H9 (cell line): ENCODE data around the gene SIL1. TPM values are rescaled to one million over a fixed set of nuclear protein-coding genes. Genes with fewer than 3 reads are reported as not detected.

ENCODE experiments used
- DNase-seq: peaks from one replicate; pipeline ENCODE4 v3.0.0-alpha.2; 2017
- H2AFZ ChIP-seq: one replicate; pipeline ENCODE4 v1.6.1; 2013; ENCODE audit warnings: mild to moderate bottlenecking, low read length, control low read depth, moderate library complexity
- H2AK5ac ChIP-seq: 2 replicates; pipeline ENCODE4 v1.6.1; 2013; ENCODE audit warnings: low read length, control low read depth, mixed read lengths; ENCODE audit not compliant: insufficient read length
- H2BK120ac ChIP-seq: one replicate; pipeline ENCODE4 v1.6.1; 2013; ENCODE audit warnings: low read depth, mild to moderate bottlenecking, low read length, control low read depth, inconsistent platforms; ENCODE audit not compliant: poor library complexity, severe bottlenecking
- H2BK12ac ChIP-seq: 2 replicates; pipeline ENCODE4 v1.6.1; 2013; ENCODE audit warnings: low read length, control low read depth, mixed read lengths, low read depth; ENCODE audit not compliant: insufficient read length
- H2BK15ac ChIP-seq: 2 replicates; pipeline ENCODE4 v1.6.1; 2013; ENCODE audit warnings: low read depth, low read length, control low read depth
- H2BK20ac ChIP-seq: one replicate; pipeline ENCODE4 v1.6.1; 2013; ENCODE audit warnings: low read depth, mild to moderate bottlenecking, low read length, control low read depth, inconsistent platforms; ENCODE audit not compliant: poor library complexity, severe bottlenecking
- H2BK5ac ChIP-seq: 2 replicates; pipeline ENCODE4 v1.6.1; 2013; ENCODE audit warnings: low read length, control low read depth, mixed read lengths; ENCODE audit not compliant: insufficient read length
- H3K14ac ChIP-seq: 2 replicates; pipeline ENCODE4 v1.6.1; 2013; ENCODE audit warnings: low read length, control low read depth; ENCODE audit not compliant: insufficient read depth
- H3K18ac ChIP-seq: 2 replicates; pipeline ENCODE4 v1.6.1; 2013; ENCODE audit warnings: low read depth, mild to moderate bottlenecking, mixed read lengths, low read length, control low read depth; ENCODE audit not compliant: insufficient read length
- H3K23ac ChIP-seq: 2 replicates; pipeline ENCODE4 v1.6.1; 2013; ENCODE audit warnings: low read length, control low read depth, mixed read lengths, low read depth; ENCODE audit not compliant: insufficient read length
- H3K23me2 ChIP-seq: 2 replicates; pipeline ENCODE4 v1.6.1; 2013; ENCODE audit warnings: low read depth, mild to moderate bottlenecking, mixed read lengths, low read length, control low read depth; ENCODE audit not compliant: insufficient read length, poor library complexity, severe bottlenecking
- H3K27ac ChIP-seq: 2 replicates; pipeline ENCODE4 v1.5.1; 2013; ENCODE audit warnings: low read length, control low read depth, mixed read lengths, low read depth; ENCODE audit not compliant: insufficient read length
- H3K27me3 ChIP-seq: 2 replicates; pipeline ENCODE4 v1.6.1; 2013; ENCODE audit warnings: low read length, control low read depth, inconsistent platforms; ENCODE audit not compliant: insufficient read depth
- H3K4ac ChIP-seq: 2 replicates; pipeline ENCODE4 v1.6.1; 2013; ENCODE audit warnings: low read depth, mild to moderate bottlenecking, control low read depth, inconsistent platforms, low read length, moderate library complexity
- H3K4me1 ChIP-seq: 2 replicates; pipeline ENCODE4 v1.6.1; 2013; ENCODE audit warnings: low read length, control low read depth, inconsistent platforms; ENCODE audit not compliant: insufficient read depth
- H3K4me2 ChIP-seq: 2 replicates; pipeline ENCODE4 v1.6.1; 2013; ENCODE audit warnings: low read length, control low read depth, mixed read lengths; ENCODE audit not compliant: insufficient read length, insufficient read depth
- H3K56ac ChIP-seq: 2 replicates; pipeline ENCODE4 v1.6.1; 2013; ENCODE audit warnings: low read depth, mild to moderate bottlenecking, mixed read lengths, low read length, control low read depth; ENCODE audit not compliant: insufficient read length
- H3K79me1 ChIP-seq: 2 replicates; pipeline ENCODE4 v1.6.1; 2013; ENCODE audit warnings: low read depth, mild to moderate bottlenecking, moderate library complexity, low read length, control low read depth, inconsistent platforms; ENCODE audit not compliant: insufficient read depth, poor library complexity, severe bottlenecking
- H3K79me2 ChIP-seq: 2 replicates; pipeline ENCODE4 v1.6.1; 2013; ENCODE audit warnings: low read length, control low read depth, inconsistent platforms; ENCODE audit not compliant: insufficient read depth
- H3K9ac ChIP-seq: 2 replicates; pipeline ENCODE4 v1.6.1; 2013; ENCODE audit warnings: low read length, control low read depth, mixed read lengths; ENCODE audit not compliant: insufficient read length; ENCODE audit errors: extremely low read depth
- H3K9me3 ChIP-seq: one replicate; pipeline ENCODE4 v1.6.1; 2013; ENCODE audit warnings: low read depth, low read length, inconsistent platforms; ENCODE audit not compliant: control insufficient read depth
- H3T11ph ChIP-seq: one replicate; pipeline ENCODE4 v1.6.1; 2013; ENCODE audit warnings: mild to moderate bottlenecking, low read length, control low read depth, inconsistent platforms
- H4K20me1 ChIP-seq: one replicate; pipeline ENCODE4 v1.6.1; 2013; ENCODE audit not compliant: control insufficient read depth, insufficient read length, insufficient read depth
- H4K5ac ChIP-seq: 2 replicates; pipeline ENCODE4 v1.6.1; 2013; ENCODE audit warnings: low read depth, mild to moderate bottlenecking, mixed read lengths, low read length, control low read depth; ENCODE audit not compliant: insufficient read length
- H4K8ac ChIP-seq: replicated peaks from 2 replicates; pipeline ENCODE4 v1.6.1; 2013; ENCODE audit warnings: low read length, control low read depth, mixed read lengths, low read depth; ENCODE audit not compliant: insufficient read length
- H4K91ac ChIP-seq: 2 replicates; pipeline ENCODE4 v1.6.1; 2013; ENCODE audit warnings: low read depth, mild to moderate bottlenecking, moderate library complexity, mixed read lengths, low read length, control low read depth; ENCODE audit not compliant: insufficient read length
- H3K27ac Mint-ChIP-seq, 3 experiments: 2 replicates in 2 of 3; 3 replicates in 1 of 3; pipeline ENCODE4 v1.8.0; 2020 to 2021; ENCODE audit warnings: mixed read lengths in 3 of 3, mild to moderate bottlenecking in 1 of 3, moderate library complexity in 1 of 3
- H3K27me3 Mint-ChIP-seq: 2 replicates; pipeline ENCODE4 v1.8.0; 2021; ENCODE audit warnings: low read depth, mild to moderate bottlenecking, moderate library complexity, mixed read lengths
- H3K36me3 Mint-ChIP-seq, 3 experiments: 2 replicates in 2 of 3; 3 replicates in 1 of 3; pipeline ENCODE4 v1.8.0; 2020 to 2021; ENCODE audit warnings: low read depth in 3 of 3, mixed read lengths in 3 of 3; ENCODE audit not compliant: insufficient read depth in 1 of 3
- H3K4me1 Mint-ChIP-seq, 2 experiments: 2 replicates each; pipeline ENCODE4 v1.8.0; 2020; ENCODE audit warnings: mixed read lengths in 2 of 2
- H3K4me3 Mint-ChIP-seq, 2 experiments: 2 replicates in 1 of 2; 3 replicates in 1 of 2; pipeline ENCODE4 v1.8.0; 2020 to 2021; ENCODE audit warnings: mild to moderate bottlenecking in 2 of 2, mixed read lengths in 2 of 2, moderate library complexity in 1 of 2
- H3K9me3 Mint-ChIP-seq, 2 experiments: 2 replicates in 1 of 2; 3 replicates in 1 of 2; pipeline ENCODE4 v1.8.0; 2020; ENCODE audit warnings: mild to moderate bottlenecking in 2 of 2, mixed read lengths in 2 of 2, moderate library complexity in 1 of 2
- CTCF ChIP-seq: fragments of 200-600 bp; sonication (generic); conservative IDR thresholded peaks from 3 replicates; pipeline ENCODE4 v1.8.0; 2021; ENCODE audit warnings: antibody characterized with exemption, mild to moderate bottlenecking
- WGBS: extraction: QIAGEN DNeasy Blood & Tissue Kit; methylation state at CpG from one replicate; pipeline ENCODE4 v1.1.7; 2013; ENCODE audit warnings: missing lambda C conversion rate, low lambda C conversion rate, mixed read lengths; ENCODE audit not compliant: insufficient read length; ENCODE audit errors: extremely low coverage; 5-methylcytosine and 5-hydroxymethylcytosine counted together
- total RNA-seq: library from RNA; stranded (reverse); gene quantifications from 2 replicates; pipeline ENCODE4 v1.2.1, GENCODE V29; 2021

SIL1 gene
- total RNA-seq, 1 experiment from 2014 or later = 10.6 TPM

GRCh38 chr5:139204196-139204595 lies 6.0 kb upstream of the SIL1 start:
- H3K4me2 ChIP-seq = no peak overlapping the region
- Mint-ChIP-seq H3K27me3 (peaks cover 4% of the 10 kb centered on the region), H3K4me3 (no peak overlapping the region), H3K27ac (no peak overlapping the region), H3K9me3 (no peaks in the 10 kb centered on the region), H3K4me1 (peaks cover 8 to 9% of the 10 kb centered on the region in 2 experiments), H3K36me3 (no peaks in the 10 kb centered on the region)
- no peak overlapping the region for H2BK120ac ChIP-seq
- no peak overlapping the region for H3K4ac ChIP-seq
- H3K23ac ChIP-seq = no peak overlapping the region
- H3K23me2 ChIP-seq = no peaks in the 10 kb centered on the region
- TF ChIP-seq CTCF = no peak
- no CpG with 5 or more reads among the region's 2 CpGs for WGBS
- H4K20me1 ChIP-seq = no peaks in the 10 kb centered on the region
- no peak overlapping the region for H2BK15ac ChIP-seq
- H3K79me2 ChIP-seq = no peaks in the 10 kb centered on the region
- no peak overlapping the region for H3K18ac ChIP-seq
- H3K14ac ChIP-seq = no peak overlapping the region
- H2BK12ac ChIP-seq = no peak overlapping the region
- no peak overlapping the region for H4K5ac ChIP-seq
- no peak overlapping the region for H3T11ph ChIP-seq
- no peak overlapping the region for H4K91ac ChIP-seq
- no peak overlapping the region for H3K27ac ChIP-seq
- no peak overlapping the region for H4K8ac ChIP-seq
- no peak overlapping the region for H2BK20ac ChIP-seq
- no peak overlapping the region for H3K56ac ChIP-seq
- no peak overlapping the region for H2AK5ac ChIP-seq
- H3K4me1 ChIP-seq = no peaks in the 10 kb centered on the region
- H3K79me1 ChIP-seq = no peaks in the 10 kb centered on the region
- no peaks in the 10 kb centered on the region for H3K9me3 ChIP-seq
- H2AFZ ChIP-seq = no peak overlapping the region
- no peak overlapping the region for H2BK5ac ChIP-seq
- H3K27me3 ChIP-seq = no peaks in the 10 kb centered on the region
- H3K9ac ChIP-seq = no peak overlapping the region
- DNase-seq = no peak
